ENCODE measurements around the gene TFPT.

The TFPT gene

DNA sequence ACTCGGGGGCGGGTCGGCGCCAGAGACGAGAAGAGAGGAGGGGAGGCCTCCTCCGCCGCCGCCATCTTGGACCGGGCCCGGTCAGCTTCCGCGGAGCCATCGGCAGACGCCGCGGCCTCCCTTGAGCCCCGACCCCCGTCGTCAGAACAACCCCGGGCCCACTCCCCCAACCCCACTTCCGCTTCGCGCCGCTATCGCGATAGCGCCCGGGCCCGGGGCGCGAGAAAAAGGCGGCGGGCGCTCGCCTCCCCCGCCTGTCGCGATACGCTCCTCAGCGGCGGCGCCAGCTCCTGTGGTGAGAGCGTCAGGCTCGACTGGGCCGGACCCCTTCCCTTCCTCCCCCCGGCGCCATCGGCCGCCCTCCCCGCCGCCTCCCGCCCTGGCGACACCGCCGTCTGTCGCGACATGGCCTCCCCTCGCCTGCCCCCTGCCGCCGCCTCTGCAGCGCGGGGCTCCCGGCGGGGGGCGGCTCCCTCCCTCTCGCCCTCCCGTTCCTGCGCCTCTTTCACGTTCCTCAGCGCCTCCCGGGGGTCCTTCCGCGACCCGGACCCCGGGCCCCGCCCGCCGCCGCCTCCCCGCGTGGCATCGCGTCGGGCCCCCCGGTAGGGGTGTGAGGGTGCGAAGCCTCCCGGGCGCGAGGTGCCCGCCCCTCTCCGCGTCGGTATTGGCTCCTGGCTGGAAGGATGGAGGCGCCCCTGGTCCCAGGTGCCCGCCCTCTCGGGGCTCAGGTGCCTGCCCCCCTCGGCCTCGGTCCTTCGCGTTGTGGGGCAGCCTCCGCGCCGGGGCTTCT lies 22.4 kb upstream of the TFPT start, which contains the start of gene CNOT3:
TSS of gene CNOT3 (plus strand) at position 64 of the 790 bp plus-strand sequence. CDS start 5,217 bp downstream, outside the sequence.
- no peaks in the 10 kb centered on the region for H4K20me1 ChIP-seq (ENCODE audit: insufficient read depth, low read length)
- H3K9me3 ChIP-seq (ENCODE audit: low read length): no peaks in the 10 kb centered on the region
- peaks cover 26% of the 10 kb centered on the region for H3K4me1 ChIP-seq (ENCODE audit: insufficient read depth, low read length, severe bottlenecking)
- no peak within 1 kb of the TSS for H2AFZ ChIP-seq (ENCODE audit: low read length)
- peaks cover 38% of the 10 kb centered on the region; the same call in 1 of the 2 replicates for H3K36me3 ChIP-seq (ENCODE audit: insufficient read depth, low read length)
- peak within 1 kb of the TSS; percentile 95 for H3K9ac ChIP-seq (ENCODE audit: low read length)
- H3F3A ChIP-seq (ENCODE audit: insufficient read depth, low read length): no peaks in the 10 kb centered on the region
- H3K4me2 ChIP-seq (ENCODE audit: low read length): peak within 1 kb of the TSS; percentile 87
- TF ChIP-seq, protein P1, sequence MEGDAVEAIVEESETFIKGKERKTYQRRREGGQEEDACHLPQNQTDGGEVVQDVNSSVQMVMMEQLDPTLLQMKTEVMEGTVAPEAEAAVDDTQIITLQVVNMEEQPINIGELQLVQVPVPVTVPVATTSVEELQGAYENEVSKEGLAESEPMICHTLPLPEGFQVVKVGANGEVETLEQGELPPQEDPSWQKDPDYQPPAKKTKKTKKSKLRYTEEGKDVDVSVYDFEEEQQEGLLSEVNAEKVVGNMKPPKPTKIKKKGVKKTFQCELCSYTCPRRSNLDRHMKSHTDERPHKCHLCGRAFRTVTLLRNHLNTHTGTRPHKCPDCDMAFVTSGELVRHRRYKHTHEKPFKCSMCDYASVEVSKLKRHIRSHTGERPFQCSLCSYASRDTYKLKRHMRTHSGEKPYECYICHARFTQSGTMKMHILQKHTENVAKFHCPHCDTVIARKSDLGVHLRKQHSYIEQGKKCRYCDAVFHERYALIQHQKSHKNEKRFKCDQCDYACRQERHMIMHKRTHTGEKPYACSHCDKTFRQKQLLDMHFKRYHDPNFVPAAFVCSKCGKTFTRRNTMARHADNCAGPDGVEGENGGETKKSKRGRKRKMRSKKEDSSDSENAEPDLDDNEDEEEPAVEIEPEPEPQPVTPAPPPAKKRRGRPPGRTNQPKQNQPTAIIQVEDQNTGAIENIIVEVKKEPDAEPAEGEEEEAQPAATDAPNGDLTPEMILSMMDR (IDR thresholded peaks at IDR 0.05; ENCODE audit: low read length): no peak
- TF ChIP-seq EZH2 (IDR thresholded peaks at IDR 0.05; ENCODE audit: borderline replicate concordance, low read length): no peak
- no peak within 1 kb of the TSS for H3K27ac ChIP-seq (ENCODE audit: low read depth, low read length, poor library complexity, severe bottlenecking)
- peaks cover 32% of the 10 kb centered on the region for H3K79me2 ChIP-seq (ENCODE audit: insufficient read depth, low read length)
- H3K4me3 ChIP-seq (ENCODE audit: low read depth, low read length, poor library complexity, severe bottlenecking): peak within 1 kb of the TSS; percentile 93
- H3K27me3 ChIP-seq (ENCODE audit: insufficient read depth, low read length): no peaks in the 10 kb centered on the region
- no peaks in the 10 kb centered on the region for H3K9me2 ChIP-seq (ENCODE audit: low read depth, low read length)

DNA sequence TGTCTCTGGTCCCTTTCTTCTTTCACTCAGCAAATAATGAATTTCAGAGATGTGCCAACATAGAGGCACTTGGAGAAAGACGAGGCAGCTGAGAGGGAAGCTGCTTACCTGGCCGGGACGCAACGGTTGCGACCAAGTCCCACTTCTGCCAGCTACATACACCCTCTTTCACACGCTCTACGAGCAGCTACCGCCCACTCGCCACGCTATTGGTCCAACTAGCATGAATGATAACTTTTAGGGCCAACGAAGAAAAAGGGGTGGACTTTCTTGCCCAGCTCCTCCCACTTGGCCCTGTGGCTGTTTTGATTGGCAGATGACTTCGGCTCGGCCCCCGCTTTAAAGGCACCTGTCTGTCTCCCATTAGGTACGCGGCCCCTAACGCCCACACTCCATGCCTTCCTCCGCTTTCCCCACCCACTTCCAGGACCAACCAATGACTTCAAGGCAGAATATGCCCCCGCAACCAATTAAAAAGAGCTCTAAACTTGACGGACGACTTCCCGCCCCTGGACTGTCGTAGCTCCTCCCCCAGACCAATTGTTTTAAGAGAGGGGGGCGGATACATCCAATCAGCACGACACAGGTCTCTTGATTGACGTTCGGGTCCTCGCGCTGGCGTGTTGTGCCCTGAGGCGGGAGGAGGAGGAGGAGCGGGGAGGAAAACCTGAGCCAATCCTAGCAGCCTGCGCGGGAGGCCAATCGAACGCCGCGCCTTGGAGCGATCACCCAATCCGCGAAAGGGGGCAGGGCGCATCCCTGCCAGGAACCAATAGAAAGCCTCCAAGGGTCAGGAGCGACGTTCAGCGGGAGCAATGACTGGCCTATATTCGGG lies 21.6 kb upstream of the TFPT start:
- H3K4me1 ChIP-seq (ENCODE audit: insufficient read depth, low read length, severe bottlenecking): peaks cover 26% of the 10 kb centered on the region
- no peak overlapping the region for H3K27ac ChIP-seq (ENCODE audit: low read depth, low read length, poor library complexity, severe bottlenecking)
- no peaks in the 10 kb centered on the region for H3K9me3 ChIP-seq (ENCODE audit: low read length)
- H2AFZ ChIP-seq (ENCODE audit: low read length): no peak overlapping the region
- H3K4me2 ChIP-seq (ENCODE audit: low read length): peak overlapping the region; percentile 87
- H3K9ac ChIP-seq (ENCODE audit: low read length): peak overlapping the region; percentile 95
- no peaks in the 10 kb centered on the region for H4K20me1 ChIP-seq (ENCODE audit: insufficient read depth, low read length)
- H3F3A ChIP-seq (ENCODE audit: insufficient read depth, low read length): no peaks in the 10 kb centered on the region
- H3K36me3 ChIP-seq (ENCODE audit: insufficient read depth, low read length): peaks cover 31% of the 10 kb centered on the region; the same call in 1 of the 2 replicates
- H3K9me2 ChIP-seq (ENCODE audit: low read depth, low read length): no peaks in the 10 kb centered on the region
- peaks cover 32% of the 10 kb centered on the region for H3K79me2 ChIP-seq (ENCODE audit: insufficient read depth, low read length)
- no peak for TF ChIP-seq EZH2 (IDR thresholded peaks at IDR 0.05; ENCODE audit: borderline replicate concordance, low read length)
- TF ChIP-seq, protein P1 (IDR thresholded peaks at IDR 0.05; ENCODE audit: low read length): no peak
- peak overlapping the region; percentile 93 for H3K4me3 ChIP-seq (ENCODE audit: low read depth, low read length, poor library complexity, severe bottlenecking)
- no peaks in the 10 kb centered on the region for H3K27me3 ChIP-seq (ENCODE audit: insufficient read depth, low read length)

DNA sequence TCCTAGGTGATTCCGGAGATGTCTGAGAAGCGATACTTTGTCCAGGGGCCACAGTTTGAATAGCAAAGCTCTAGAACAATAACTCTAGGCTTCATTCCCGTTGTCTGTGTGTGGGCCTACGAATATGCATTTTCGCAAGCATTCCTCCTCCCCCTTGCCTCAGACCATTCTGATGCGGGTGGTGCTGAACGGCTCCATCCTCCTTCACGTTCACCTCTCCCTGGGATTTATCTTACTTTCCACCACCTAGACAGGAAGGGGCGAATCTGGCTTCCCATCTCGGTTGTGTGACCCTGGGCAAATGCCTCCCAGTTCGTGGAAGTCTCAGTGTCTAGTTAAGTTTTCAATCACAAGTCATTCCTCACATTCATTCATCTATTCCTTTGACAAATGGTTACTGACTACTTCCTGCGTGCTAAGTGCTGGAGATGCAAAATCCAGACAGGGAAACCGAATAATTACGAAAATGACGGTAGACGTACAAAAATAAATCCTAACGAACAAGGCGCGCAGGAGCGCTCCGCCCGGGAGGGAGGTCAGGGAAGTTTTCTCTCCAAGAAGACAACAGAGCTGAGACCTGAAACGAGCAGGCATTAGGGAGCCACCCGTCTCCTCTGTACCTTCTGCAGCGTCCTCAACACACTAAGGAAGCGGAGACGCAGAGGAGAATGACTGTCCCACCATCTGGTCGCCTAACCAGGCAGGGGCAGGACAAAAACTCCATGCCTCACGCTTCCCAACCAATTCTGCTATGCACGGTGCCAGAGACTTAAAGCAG lies 20.8 kb upstream of the TFPT start:
- TF ChIP-seq, protein P1 (IDR thresholded peaks at IDR 0.05; ENCODE audit: low read length): no peak
- TF ChIP-seq EZH2 (IDR thresholded peaks at IDR 0.05; ENCODE audit: borderline replicate concordance, low read length): no peak
- peak overlapping the region; percentile 69 for H3K9ac ChIP-seq (ENCODE audit: low read length)
- H3K79me2 ChIP-seq (ENCODE audit: insufficient read depth, low read length): peaks cover 28% of the 10 kb centered on the region
- no peaks in the 10 kb centered on the region for H3K9me3 ChIP-seq (ENCODE audit: low read length)
- no peak overlapping the region for H2AFZ ChIP-seq (ENCODE audit: low read length)
- H3K36me3 ChIP-seq (ENCODE audit: insufficient read depth, low read length): peaks cover 29% of the 10 kb centered on the region
- no peaks in the 10 kb centered on the region for H4K20me1 ChIP-seq (ENCODE audit: insufficient read depth, low read length)
- H3K9me2 ChIP-seq (ENCODE audit: low read depth, low read length): no peaks in the 10 kb centered on the region
- no peak overlapping the region for H3K27ac ChIP-seq (ENCODE audit: low read depth, low read length, poor library complexity, severe bottlenecking)
- H3K4me1 ChIP-seq (ENCODE audit: insufficient read depth, low read length, severe bottlenecking): peaks cover 26% of the 10 kb centered on the region
- no peaks in the 10 kb centered on the region for H3K27me3 ChIP-seq (ENCODE audit: insufficient read depth, low read length)
- H3F3A ChIP-seq (ENCODE audit: insufficient read depth, low read length): no peaks in the 10 kb centered on the region
- H3K4me2 ChIP-seq (ENCODE audit: low read length): peak overlapping the region; percentile 87
- H3K4me3 ChIP-seq (ENCODE audit: low read depth, low read length, poor library complexity, severe bottlenecking): peak overlapping the region; percentile 69

All from OCI-LY1 (cell line).